GM18907 (cell line): ENCODE results near the gene GPR61.
A peak's percentile ranks its signal among the peaks of the same experiment; 100 is the strongest.

Experiments used
- ATAC-seq: cut with Tn5 transposase; IDR thresholded peaks from one replicate; pipeline ENCODE4 v1.9.1; 2021; ENCODE audit warnings: mild to moderate bottlenecking, moderate library complexity; ENCODE audit not compliant: unreplicated experiment

GPR61 gene

GRCh38 chr1:109539676-109540075 is at the start of gene GPR61:
GPR61 (plus strand) TSS chr1:109539872; CDS start chr1:109543023, 3,151 bp downstream.
- ATAC-seq: no peak

- no peak for ATAC-seq
Observed at GRCh38 chr1:109490029-109490933, 49.4 kb upstream of the GPR61 start.

- ATAC-seq: no peak
Observed at GRCh38 chr1:109490934-109491302, 48.8 kb upstream of the GPR61 start.

GRCh38 chr1:109491372-109491771 is 48.3 kb upstream of the GPR61 start:
- ATAC-seq: no peak

GRCh38 chr1:109492779-109493178 is 46.9 kb upstream of the GPR61 start:
- no peak for ATAC-seq

- ATAC-seq: no peak
Observed at GRCh38 chr1:109493227-109493626, 46.4 kb upstream of the GPR61 start.

- ATAC-seq: peak; percentile 86
Observed at GRCh38 chr1:109493805-109494539, 45.7 kb upstream of the GPR61 start, which contains the start of gene CYB561D1. CYB561D1 (plus strand) TSS chr1:109494094; CDS start chr1:109494140, 46 bp downstream.

GRCh38 chr1:109495738-109496137 is 43.9 kb upstream of the GPR61 start:
- ATAC-seq: no peak

GRCh38 chr1:109497449-109498160 is 42.1 kb upstream of the GPR61 start:
- no peak for ATAC-seq

GRCh38 chr1:109498161-109498801 is 41.4 kb upstream of the GPR61 start:
- no peak for ATAC-seq

- no peak for ATAC-seq
Observed at GRCh38 chr1:109499081-109499480, 40.6 kb upstream of the GPR61 start.

- ATAC-seq: no peak
Observed at GRCh38 chr1:109499661-109500536, 39.8 kb upstream of the GPR61 start.

GRCh38 chr1:109500941-109501381 is 38.7 kb upstream of the GPR61 start:
- ATAC-seq: no peak

- no peak for ATAC-seq
Observed at GRCh38 chr1:109501644-109502363, 37.9 kb upstream of the GPR61 start.

- ATAC-seq: no peak
Observed at GRCh38 chr1:109502364-109502851, 37.3 kb upstream of the GPR61 start.

- ATAC-seq: no peak
Observed at GRCh38 chr1:109503935-109504334, 35.7 kb upstream of the GPR61 start.

GRCh38 chr1:109504974-109505373 is 34.7 kb upstream of the GPR61 start:
- ATAC-seq: no peak

- ATAC-seq: no peak
Observed at GRCh38 chr1:109508001-109508872, 31.4 kb upstream of the GPR61 start.
